ENCODE data around the gene MND1.

The MND1 gene

GRCh38 chr4:153438916-153439756 lies 94.6 kb downstream of the MND1 start:
- TF ChIP-seq TAF1 (IDR thresholded peaks at IDR 0.05; ENCODE audit: borderline replicate concordance, insufficient read depth, low read length), result no peak

GRCh38 chr4:153439831-153440230 lies 95.3 kb downstream of the MND1 start:
- TF ChIP-seq SIN3A (IDR thresholded peaks at IDR 0.05; ENCODE audit: borderline replicate concordance, insufficient read depth, low read length) (no peak), POLR2AphosphoS5 (IDR thresholded peaks at IDR 0.05; ENCODE audit: low read depth, low read length) (no peak), REST (IDR thresholded peaks at IDR 0.05; ENCODE audit: insufficient read depth in 1 of 2, low read depth in 2 of 2, low read length in 2 of 2) (no peak)

- TF ChIP-seq REST (IDR thresholded peaks at IDR 0.05; ENCODE audit: insufficient read depth in 1 of 2, low read depth in 2 of 2, low read length in 2 of 2) (no peak), SIN3A (IDR thresholded peaks at IDR 0.05; ENCODE audit: borderline replicate concordance, insufficient read depth, low read length) (no peak), POLR2AphosphoS5 (IDR thresholded peaks at IDR 0.05; ENCODE audit: low read depth, low read length) (no peak), FOXP2 (optimal IDR thresholded peaks at IDR 0.05; ENCODE audit: borderline replicate concordance, extremely low read depth, extremely low read length, insufficient read depth) (no peak), TAF1 (IDR thresholded peaks at IDR 0.05; ENCODE audit: borderline replicate concordance, insufficient read depth, low read length) (no peak)
Observed at GRCh38 chr4:153440475-153440874, 96.0 kb downstream of the MND1 start.

- TF ChIP-seq FOXP2 (optimal IDR thresholded peaks at IDR 0.05; ENCODE audit: borderline replicate concordance, extremely low read depth, extremely low read length, insufficient read depth), result no peak
- TF ChIP-seq SIN3A (IDR thresholded peaks at IDR 0.05; ENCODE audit: borderline replicate concordance, insufficient read depth, low read length), result no peak
- no peak for TF ChIP-seq TAF1 (IDR thresholded peaks at IDR 0.05; ENCODE audit: borderline replicate concordance, insufficient read depth, low read length)
- no peak for TF ChIP-seq REST (IDR thresholded peaks at IDR 0.05; ENCODE audit: insufficient read depth in 1 of 2, low read depth in 2 of 2, low read length in 2 of 2)
- no peak for TF ChIP-seq POLR2AphosphoS5 (IDR thresholded peaks at IDR 0.05; ENCODE audit: low read depth, low read length)
Observed at GRCh38 chr4:153447175-153447905, 102.9 kb downstream of the MND1 start.

- TF ChIP-seq FOXP2 (optimal IDR thresholded peaks at IDR 0.05; ENCODE audit: borderline replicate concordance, extremely low read depth, extremely low read length, insufficient read depth), result no peak
- no peak for TF ChIP-seq REST (IDR thresholded peaks at IDR 0.05; ENCODE audit: insufficient read depth in 1 of 2, low read depth in 2 of 2, low read length in 2 of 2)
- TF ChIP-seq POLR2AphosphoS5 (IDR thresholded peaks at IDR 0.05; ENCODE audit: low read depth, low read length), result no peak
- no peak for TF ChIP-seq TAF1 (IDR thresholded peaks at IDR 0.05; ENCODE audit: borderline replicate concordance, insufficient read depth, low read length)
- no peak for TF ChIP-seq SIN3A (IDR thresholded peaks at IDR 0.05; ENCODE audit: borderline replicate concordance, insufficient read depth, low read length)
Observed at GRCh38 chr4:153448003-153448731, 103.7 kb downstream of the MND1 start.
